Left cardiac atrium (tissue), 4 donors: ENCODE results near the gene JAKMIP2. TPM values are rescaled to one million over a fixed set of nuclear protein-coding genes. Genes with fewer than 3 reads are reported as not detected.

Source experiments
- ATAC-seq, 2 donors: fragments of 200-7000 bp; cut with Tn5 transposase; one replicate each; pipeline ENCODE4 v1.9.1; 2020; ENCODE audit warnings: mild to moderate bottlenecking in 2 of 2, moderate library complexity in 2 of 2
- DNase-seq: peaks from one replicate; pipeline ENCODE4 v3.0.0-alpha.2; 2020
- intact Hi-C, 2 donors: fragments of 100-400 bp; cut with DNase I; formaldehyde crosslinking; loops; one replicate each; pipeline versions ENCODE4 v1.14.1 to v1.15.1; 2022 to 2023
- total RNA-seq, 2 donors: library from RNA; stranded (reverse); fragmentation: NEBNext Ultra II Directional; extraction: Animal tissue kit (Norgen Biotek cat#: 25700); gene quantifications; one replicate each; pipeline ENCODE4 v1.2.1, GENCODE V29; 2021
- donor health status: DM: no; HTN: yes; CAD: no.
- donor health status: DM: no; HTN: yes; CAD: no; lungs with severe emphysema.
- donor health status: DM: yes; HTN: yes; CAD: no.
- donor health status: Dilated cardiomyopathy.

The JAKMIP2 gene
- total RNA-seq, 2 donors from 2014 or later, result 0.29 to 0.53 TPM

DNA sequence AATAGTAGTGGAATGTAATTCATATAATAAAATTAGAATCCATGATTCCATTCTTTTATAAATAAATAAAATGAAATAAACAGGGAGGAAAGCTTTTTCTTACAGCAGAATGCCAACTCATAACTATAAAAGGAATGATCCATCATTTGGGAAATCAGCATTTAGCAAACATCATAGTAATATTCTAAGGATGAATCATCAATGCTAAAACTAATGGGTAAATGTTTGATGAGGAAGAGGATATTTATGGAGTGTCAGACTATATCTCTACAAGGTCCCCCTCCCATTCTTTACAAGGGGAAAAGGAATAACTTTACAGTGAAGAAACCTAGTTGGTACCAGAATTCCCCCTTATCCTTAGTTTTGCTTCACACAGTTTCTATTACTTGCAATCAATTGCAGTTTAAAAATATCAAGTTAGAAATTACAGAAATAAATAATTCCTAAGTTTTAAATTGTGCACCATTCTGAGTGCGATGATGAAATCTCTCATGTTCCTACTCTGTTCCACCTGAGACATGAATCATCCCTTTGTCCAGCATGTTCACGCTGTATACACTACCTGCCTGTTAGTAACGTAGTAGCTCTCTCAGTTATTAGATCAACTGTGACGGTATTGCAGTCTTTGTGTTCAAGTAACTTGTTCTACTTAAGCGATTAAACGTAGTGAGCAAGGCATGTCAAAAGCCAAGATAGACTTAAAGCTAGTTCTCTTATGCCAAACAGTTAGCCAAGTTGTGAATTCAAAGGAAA is 14.2 kb upstream of the JAKMIP2 start:
- DNase-seq (no peak), ATAC-seq (no peak)
- intact Hi-C loops, result no loop called here

DNA sequence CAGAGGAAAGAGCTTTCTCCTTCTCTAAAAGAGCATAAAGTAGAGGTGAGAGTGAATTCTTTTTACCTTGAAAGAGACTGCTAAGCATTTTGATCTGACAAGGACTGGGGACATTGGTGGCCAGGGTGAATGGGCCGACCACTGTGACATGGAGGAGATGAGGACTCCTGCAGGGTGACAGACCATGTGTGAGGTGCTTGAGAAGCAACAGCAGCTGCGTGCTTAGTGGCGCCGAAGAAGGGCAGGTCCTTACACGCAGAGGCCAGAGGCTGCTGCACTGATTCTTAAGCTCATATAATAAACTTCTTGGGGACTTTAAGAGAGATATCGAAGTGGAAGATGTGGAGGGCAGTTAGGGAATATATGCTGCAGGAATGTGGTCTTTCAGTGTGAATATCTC is 8.7 kb upstream of the JAKMIP2 start:
- no peak for DNase-seq
- intact Hi-C loops, result no loop called here
- ATAC-seq, result no peak

DNA sequence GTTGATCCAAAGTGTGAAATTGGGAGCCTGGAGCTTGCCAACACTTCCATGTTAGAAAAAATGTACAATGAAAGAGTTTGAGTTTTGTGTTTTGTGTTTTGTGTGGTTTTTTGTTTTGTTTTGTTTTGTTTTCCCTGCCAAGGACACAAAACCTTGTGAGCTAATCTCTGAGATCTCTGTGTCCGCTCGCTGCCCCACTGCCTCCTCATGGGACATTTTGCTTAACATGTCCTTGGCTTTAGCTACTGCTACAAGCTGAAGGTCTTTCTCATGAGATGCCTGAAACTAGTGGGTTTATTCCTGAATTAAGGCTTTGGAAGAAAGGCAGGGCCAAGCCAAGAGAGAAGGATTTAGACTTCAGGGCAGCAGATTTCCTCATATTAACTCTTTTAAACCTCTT is 7.3 kb upstream of the JAKMIP2 start:
- ATAC-seq (no peak), DNase-seq (no peak)
- intact Hi-C loops, result no loop called here

- intact Hi-C loops, result no loop called here
- no peak for DNase-seq
- no peak for ATAC-seq
Measured at GRCh38 chr5:147788023-147788422, 5.5 kb upstream of the JAKMIP2 start.

DNA sequence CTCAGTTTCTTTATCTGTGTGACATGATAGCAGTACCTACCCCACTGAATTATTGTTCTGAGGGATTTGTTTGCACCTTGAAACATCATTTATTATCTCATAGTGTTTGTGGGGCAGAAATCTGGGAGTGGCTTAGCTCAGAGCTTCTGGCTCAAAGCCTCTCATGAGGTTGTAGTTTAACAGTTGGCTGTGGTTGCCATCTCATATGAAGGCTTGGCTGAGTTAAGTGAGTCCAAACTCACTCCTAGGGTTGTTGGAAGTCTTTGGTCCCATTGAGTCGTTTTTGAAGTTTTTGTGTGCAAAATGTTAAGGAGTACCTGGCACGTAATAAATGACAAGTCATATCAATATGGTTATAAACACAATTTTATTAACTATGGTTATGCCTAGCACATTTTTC is 3.6 kb upstream of the JAKMIP2 start:
- DNase-seq (no peak), ATAC-seq (no peak)
- intact Hi-C loops, result no loop called here

- intact Hi-C loops, result no loop called here
- ATAC-seq (no peak), DNase-seq (no peak)
Measured at GRCh38 chr5:147784146-147784987, 1.8 kb upstream of the JAKMIP2 start.

GRCh38 chr5:147780924-147781573 is 1.5 kb downstream of the JAKMIP2 start:
- intact Hi-C loops, result no loop called here
- ATAC-seq (no peak), DNase-seq (no peak)

DNA sequence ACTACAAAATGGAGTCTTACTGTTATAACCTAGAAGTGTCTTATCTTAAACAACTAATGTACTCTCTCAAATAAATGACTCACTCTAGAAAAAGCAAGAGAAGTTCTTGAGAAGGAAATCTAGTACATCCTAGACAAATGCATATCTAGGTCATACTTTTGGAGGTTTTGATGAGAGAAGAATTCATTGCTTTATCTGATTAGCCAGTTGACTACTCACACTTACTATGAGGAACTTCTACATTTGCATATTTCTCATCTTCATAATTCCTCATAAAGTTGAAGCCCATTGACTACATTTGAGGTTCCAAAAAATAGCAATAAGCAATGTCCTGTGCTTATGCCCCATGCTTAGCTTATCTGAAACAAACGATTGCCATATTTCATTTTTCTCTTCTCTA is 2.8 kb downstream of the JAKMIP2 start:
- intact Hi-C loops, result no loop called here
- DNase-seq (no peak), ATAC-seq (no peak)

DNA sequence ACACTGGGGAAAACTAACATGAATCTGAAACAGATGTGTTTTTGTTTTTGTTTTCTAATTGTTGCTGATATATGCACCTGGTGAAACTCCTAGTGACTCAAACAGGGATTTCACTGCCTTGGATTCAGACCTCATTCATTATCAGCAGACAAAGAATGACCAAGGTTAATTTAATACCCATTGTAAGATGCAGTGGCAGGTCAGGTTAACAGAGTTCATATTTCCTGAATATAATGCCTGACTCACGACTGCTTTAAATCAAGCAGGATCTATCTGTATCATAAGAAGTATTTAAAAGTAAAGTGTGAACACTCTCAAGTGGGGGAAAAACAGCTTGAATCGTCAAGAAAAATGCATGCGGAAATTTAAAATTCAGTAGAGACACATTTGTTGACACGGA is 5.5 kb downstream of the JAKMIP2 start:
- intact Hi-C loops, result no loop called here
- DNase-seq, result no peak
- no peak for ATAC-seq

GRCh38 chr5:147773587-147773986 is 8.9 kb downstream of the JAKMIP2 start:
- ATAC-seq, result no peak
- no peak for DNase-seq
- intact Hi-C loops, result no loop called here

DNA sequence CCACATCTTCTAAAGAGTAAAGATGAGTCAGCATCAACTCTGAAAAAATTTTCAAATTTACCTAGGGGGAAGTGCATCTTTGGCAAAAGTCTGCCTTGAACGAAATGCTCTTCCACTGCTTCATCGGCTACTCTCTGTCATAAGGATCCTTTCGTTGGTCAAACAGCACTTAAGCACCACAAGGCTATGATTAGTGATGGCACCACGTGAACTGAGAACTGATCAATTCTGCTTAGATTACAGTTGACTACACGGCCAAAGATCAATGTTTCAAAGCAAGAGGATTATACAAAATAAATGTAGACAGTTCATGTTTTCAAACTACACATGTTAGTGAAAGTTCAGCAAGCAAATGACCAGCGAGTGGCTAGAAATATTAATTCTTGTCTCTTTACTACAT is 9.4 kb downstream of the JAKMIP2 start:
- DNase-seq, result no peak
- intact Hi-C loops, result no loop called here
- no peak for ATAC-seq

GRCh38 chr5:147767048-147767447 is 15.5 kb downstream of the JAKMIP2 start:
- ATAC-seq (no peak), DNase-seq (no peak)
- intact Hi-C loops, result no loop called here

- intact Hi-C loops, result no loop called here
- no peak for DNase-seq
- no peak for ATAC-seq
Measured at GRCh38 chr5:147763791-147764525, 18.6 kb downstream of the JAKMIP2 start.

DNA sequence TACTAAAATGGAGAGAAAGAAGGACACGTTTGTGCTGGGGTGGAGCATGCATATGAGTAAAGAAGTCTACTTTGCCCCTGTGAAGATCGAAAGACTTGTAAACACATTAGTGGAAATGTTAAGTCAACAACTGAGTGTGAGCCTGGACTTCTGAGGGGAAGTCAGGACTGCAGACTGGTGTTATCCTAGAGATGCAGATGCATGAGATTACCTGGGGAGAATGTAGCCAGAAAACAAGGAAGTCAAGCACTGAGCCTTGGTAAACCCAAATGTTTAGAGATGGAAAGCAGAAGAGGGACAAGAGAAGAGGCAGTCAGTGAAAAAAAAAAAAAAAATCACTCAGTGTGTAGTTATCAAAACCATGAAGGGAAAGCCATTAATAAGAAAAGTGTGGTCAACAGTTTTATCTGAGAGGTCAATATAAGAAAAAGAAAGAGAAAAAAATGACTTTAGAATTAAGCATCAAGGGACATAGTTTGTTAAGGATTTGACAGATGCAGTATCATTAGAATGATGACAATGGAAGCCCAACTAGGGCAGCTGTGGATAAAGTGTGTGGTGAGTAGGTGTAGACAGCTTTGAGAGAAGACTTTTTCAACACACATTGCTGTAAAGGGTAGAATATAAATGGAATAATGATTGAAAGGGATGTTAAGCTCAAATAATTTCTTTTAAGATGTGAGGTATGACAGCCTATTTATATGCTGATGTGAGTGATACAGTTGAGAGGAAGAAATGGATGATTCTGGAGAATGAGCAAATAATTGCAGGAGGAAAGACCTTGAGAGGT is 22.2 kb downstream of the JAKMIP2 start:
- intact Hi-C loops, result no loop called here
- no peak for DNase-seq

DNA sequence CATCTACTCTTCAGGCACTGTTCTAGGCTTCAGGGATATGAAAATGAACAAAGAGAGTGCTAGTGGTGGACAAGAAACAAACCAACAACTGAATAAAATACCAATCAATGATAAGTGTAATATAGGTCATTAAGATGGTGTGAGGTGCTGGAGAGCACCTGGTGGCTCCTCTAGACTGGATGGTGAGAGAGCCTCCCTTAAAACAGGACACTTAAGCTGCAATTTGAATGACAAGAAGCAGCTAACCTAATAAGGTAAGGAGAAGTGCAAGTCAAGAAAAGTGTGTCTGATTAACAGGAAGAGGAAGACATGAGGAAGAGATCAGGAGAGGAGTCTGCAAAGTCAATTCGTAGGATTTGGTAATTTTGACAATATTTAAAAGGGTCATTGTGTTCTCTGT is 23.1 kb downstream of the JAKMIP2 start:
- DNase-seq (no peak), ATAC-seq (no peak)
- intact Hi-C loops, result no loop called here

More for the DNA sequence above, 22.2 kb downstream of the JAKMIP2 start:
- ATAC-seq, result no peak

DNA sequence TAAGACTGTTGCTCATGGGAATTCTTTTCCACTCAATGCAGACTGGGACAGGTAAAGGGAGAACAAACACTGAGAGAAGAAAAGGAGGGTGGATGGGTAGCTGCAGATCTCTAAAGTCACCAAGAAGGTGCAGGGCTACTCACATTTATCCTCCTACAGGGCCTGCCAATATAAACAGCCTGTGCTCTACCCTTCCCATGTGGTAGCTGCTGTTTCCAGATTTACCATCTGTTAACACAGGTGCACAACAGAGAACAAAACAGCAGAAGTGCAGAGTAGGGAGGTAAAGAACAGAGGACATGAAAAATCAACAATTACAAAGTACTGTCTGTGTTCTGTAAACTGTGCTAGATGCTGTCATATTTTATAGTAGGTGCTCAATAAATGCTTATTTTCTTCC is 26.0 kb downstream of the JAKMIP2 start:
- intact Hi-C loops, result no loop called here
- ATAC-seq (no peak), DNase-seq (no peak)

- ATAC-seq, result no peak
- intact Hi-C loops, result no loop called here
- no peak for DNase-seq
Measured at GRCh38 chr5:147754372-147755122, 28.0 kb downstream of the JAKMIP2 start.

DNA sequence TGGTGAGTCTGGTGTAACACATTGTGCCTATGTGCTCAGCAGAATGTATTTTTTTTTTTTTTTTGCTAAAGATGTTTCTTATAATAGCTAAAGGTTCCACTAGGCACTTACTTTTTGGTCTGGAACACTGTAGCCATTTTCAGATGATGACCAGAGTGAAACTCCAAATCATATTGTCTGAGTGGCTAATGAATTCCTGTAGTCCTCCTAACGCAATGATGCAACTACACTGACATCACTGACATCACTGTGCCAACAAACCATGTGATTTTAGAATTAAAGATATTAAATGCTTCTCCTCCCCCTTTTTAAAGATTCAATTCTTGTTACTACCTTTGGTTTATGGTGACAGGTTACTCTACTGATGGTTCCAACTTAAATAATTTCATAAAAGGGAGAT is 28.8 kb downstream of the JAKMIP2 start:
- DNase-seq (no peak), ATAC-seq (no peak)
- intact Hi-C loops, result no loop called here
